Hindlimb muscle (tissue), 1 donor: ENCODE results near the gene CEACAM1. TPM values are rescaled to one million over a fixed set of nuclear protein-coding genes. Genes with fewer than 3 reads are reported as not detected.
"Not testable (repeated sequence)": the region's sequence is repeated elsewhere in the genome, so short reads cannot be mapped to it uniquely, and the experiment has no call there.

Source experiments
- DNase-seq: peaks from one replicate; pipeline ENCODE4 v3.0.0-alpha.2; 2013
- polyA plus RNA-seq: library from polyadenylated mRNA; unstranded; fragments of 120-200 nt; gene quantifications from one replicate; pipeline ENCODE4 v1.2.1, GENCODE V29; 2013; ENCODE audit not compliant: insufficient read length

The CEACAM1 gene
- 2.1 TPM for polyA plus RNA-seq

- DNase-seq, result no peak
Observed at GRCh38 chr19:42528354-42529247, at the start of gene CEACAM1. CEACAM1 (minus strand) TSS chr19:42528481; CDS start chr19:42528374, 107 bp downstream.

GRCh38 chr19:42577016-42577415 lies 48.7 kb upstream of the CEACAM1 start:
- DNase-seq, result no peak

GRCh38 chr19:42576241-42576640 lies 48.0 kb upstream of the CEACAM1 start:
- DNase-seq, result no peak

- DNase-seq, result no peak
Observed at GRCh38 chr19:42573642-42574041, 45.4 kb upstream of the CEACAM1 start.

GRCh38 chr19:42571116-42571515 lies 42.8 kb upstream of the CEACAM1 start:
- no peak for DNase-seq

- DNase-seq, result no peak
Observed at GRCh38 chr19:42569193-42569592, 40.9 kb upstream of the CEACAM1 start.

GRCh38 chr19:42568006-42568405 lies 39.7 kb upstream of the CEACAM1 start:
- no peak for DNase-seq

- no peak for DNase-seq
Observed at GRCh38 chr19:42567567-42567966, 39.3 kb upstream of the CEACAM1 start.

GRCh38 chr19:42563352-42564210 lies 35.3 kb upstream of the CEACAM1 start:
- DNase-seq, result no peak

- no peak for DNase-seq
Observed at GRCh38 chr19:42561512-42561911, 33.2 kb upstream of the CEACAM1 start.

GRCh38 chr19:42560731-42561130 lies 32.5 kb upstream of the CEACAM1 start:
- DNase-seq, result no peak

GRCh38 chr19:42558450-42559150 lies 30.3 kb upstream of the CEACAM1 start:
- DNase-seq, result no peak

- DNase-seq, result not testable (repeated sequence)
Observed at GRCh38 chr19:42557386-42557871, 29.1 kb upstream of the CEACAM1 start.

- DNase-seq, result no peak
Observed at GRCh38 chr19:42555801-42556200, 27.5 kb upstream of the CEACAM1 start.

- no peak for DNase-seq
Observed at GRCh38 chr19:42555317-42555716, 27.0 kb upstream of the CEACAM1 start.

- no peak for DNase-seq
Observed at GRCh38 chr19:42554046-42554575, 25.8 kb upstream of the CEACAM1 start.

- no peak for DNase-seq
Observed at GRCh38 chr19:42553292-42554045, 25.2 kb upstream of the CEACAM1 start.

GRCh38 chr19:42552086-42553065 lies 24.1 kb upstream of the CEACAM1 start:
- DNase-seq, result no peak

GRCh38 chr19:42550521-42550920 lies 22.2 kb upstream of the CEACAM1 start:
- not testable (repeated sequence) for DNase-seq

- DNase-seq, result not testable (repeated sequence)
Observed at GRCh38 chr19:42549067-42549466, 20.8 kb upstream of the CEACAM1 start.
